Astrocyte (in vitro differentiated cells and primary cell): ENCODE measurements around the gene SMIM14. TPM values are rescaled to one million over a fixed set of nuclear protein-coding genes. Genes with fewer than 3 reads are reported as not detected.
A peak's percentile ranks its signal among the peaks of the same experiment; 100 is the strongest.

Experiments
- DNase-seq: peaks from one replicate; pipeline ENCODE4 v3.0.0-alpha.2; 2010; ENCODE audit warnings: low read depth
- FAIRE-seq: peaks from 2 replicates; lab custom pipeline; 2011; peaks lifted over from hg19 to GRCh38; lab: Jason Lieb, UNC
- H2AFZ ChIP-seq: 2 replicates; pipeline ENCODE4 v1.6.0; 2012; ENCODE audit warnings: low read depth, low read length, inconsistent platforms
- H3K27ac ChIP-seq: 2 replicates; pipeline ENCODE4 v1.5.1; 2011; ENCODE audit warnings: low read depth, low read length, inconsistent platforms
- H3K27me3 ChIP-seq: 2 replicates; pipeline ENCODE4 v1.6.0; 2011; ENCODE audit warnings: low read length, inconsistent platforms; ENCODE audit not compliant: insufficient read depth
- H3K36me3 ChIP-seq: 2 replicates; pipeline ENCODE4 v1.5.1; 2011; ENCODE audit warnings: low read length, inconsistent platforms; ENCODE audit not compliant: insufficient read depth
- H3K4me1 ChIP-seq: 2 replicates; pipeline ENCODE4 v1.5.1; 2011; ENCODE audit warnings: low read length, inconsistent platforms; ENCODE audit not compliant: insufficient read depth
- H3K4me2 ChIP-seq: 2 replicates; pipeline ENCODE4 v1.6.0; 2012; ENCODE audit warnings: low read length, inconsistent platforms
- H3K4me3 ChIP-seq: 2 replicates; pipeline ENCODE4 v1.5.1; 2011; ENCODE audit warnings: low read depth, mild to moderate bottlenecking, low read length, inconsistent platforms; ENCODE audit not compliant: insufficient read depth
- H3K79me2 ChIP-seq: 2 replicates; pipeline ENCODE4 v1.6.0; 2012; ENCODE audit warnings: mild to moderate bottlenecking, low read length, inconsistent platforms; ENCODE audit not compliant: insufficient read depth
- H3K9ac ChIP-seq: 2 replicates; pipeline ENCODE4 v1.6.0; 2012; ENCODE audit warnings: mild to moderate bottlenecking, low read length, inconsistent platforms
- H3K9me3 ChIP-seq: 2 replicates; pipeline ENCODE4 v1.5.1; 2012; ENCODE audit warnings: low read depth, mild to moderate bottlenecking, low read length, inconsistent platforms; ENCODE audit not compliant: insufficient read depth
- H4K20me1 ChIP-seq: 2 replicates; pipeline ENCODE4 v1.6.0; 2012; ENCODE audit warnings: low read length, inconsistent platforms; ENCODE audit not compliant: insufficient read depth
- H3K27ac Mint-ChIP-seq: one replicate; pipeline ENCODE4 v1.8.0; 2021; ENCODE audit warnings: mild to moderate bottlenecking, mixed read lengths; ENCODE audit not compliant: unreplicated experiment
- H3K27me3 Mint-ChIP-seq: one replicate; pipeline ENCODE4 v1.8.0; 2021; ENCODE audit warnings: low read depth, mixed read lengths; ENCODE audit not compliant: unreplicated experiment
- H3K36me3 Mint-ChIP-seq: one replicate; pipeline ENCODE4 v1.8.0; 2021; ENCODE audit warnings: low read depth, mixed read lengths; ENCODE audit not compliant: unreplicated experiment
- H3K4me1 Mint-ChIP-seq: one replicate; pipeline ENCODE4 v1.8.0; 2021; ENCODE audit warnings: low read depth, mixed read lengths; ENCODE audit not compliant: unreplicated experiment
- H3K4me3 Mint-ChIP-seq: one replicate; pipeline ENCODE4 v1.8.0; 2021; ENCODE audit warnings: mild to moderate bottlenecking, moderate library complexity, mixed read lengths; ENCODE audit not compliant: unreplicated experiment
- H3K9me3 Mint-ChIP-seq: one replicate; pipeline ENCODE4 v1.8.0; 2021; ENCODE audit warnings: mild to moderate bottlenecking, mixed read lengths; ENCODE audit not compliant: unreplicated experiment
- EZH2 ChIP-seq: IDR thresholded peaks from 2 replicates; pipeline ENCODE4 v1.6.1; 2012; ENCODE audit warnings: mild to moderate bottlenecking, low read length, inconsistent platforms; ENCODE audit not compliant: insufficient read depth
- total RNA-seq: library from RNA; stranded (reverse); gene quantifications from 2 replicates; pipeline ENCODE4 v1.2.1, GENCODE V29; 2021
- TF ChIP-seq, protein P1 (sequence below): IDR thresholded peaks from 2 replicates; pipeline ENCODE4 v1.5.1; 2011; ENCODE audit warnings: low read depth, mild to moderate bottlenecking, inconsistent platforms, low read length, moderate library complexity; ENCODE audit not compliant: insufficient read depth

Gene SMIM14
- total RNA-seq, 1 donor from 2014 or later, result 28.3 TPM

DNA sequence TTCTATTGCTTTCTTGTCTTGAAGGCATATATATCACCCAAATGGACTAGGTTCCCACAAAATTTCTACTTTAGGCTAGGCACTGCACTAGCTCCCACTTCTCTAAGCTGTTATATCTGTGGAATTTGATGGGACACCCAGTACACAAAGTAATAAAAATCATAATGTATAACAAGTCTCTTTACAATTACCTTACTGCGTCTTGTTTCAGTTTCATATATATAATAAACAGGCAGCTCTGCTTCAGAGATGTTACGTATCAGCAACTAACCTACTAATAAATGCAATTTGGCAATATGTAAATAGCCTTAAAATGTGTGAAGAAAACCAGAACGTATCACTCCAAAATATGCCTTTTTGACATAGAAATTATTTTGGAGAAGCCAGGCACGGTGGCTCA, 69.5 kb downstream of the SMIM14 start:
- FAIRE-seq (no peak), DNase-seq (no peak)
- Mint-ChIP-seq H3K27me3 (no peaks in the 10 kb centered on the region), H3K36me3 (peaks cover 20% of the 10 kb centered on the region), H3K4me1 (peaks cover 4% of the 10 kb centered on the region), H3K27ac (no peak overlapping the region), H3K4me3 (no peak overlapping the region), H3K9me3 (peaks cover 13% of the 10 kb centered on the region)
- no peaks in the 10 kb centered on the region for H4K20me1 ChIP-seq
- H3K4me2 ChIP-seq, result no peak overlapping the region
- H3K4me1 ChIP-seq, result peaks cover 3% of the 10 kb centered on the region
- no peaks in the 10 kb centered on the region for H3K36me3 ChIP-seq
- no peak for TF ChIP-seq EZH2
- TF ChIP-seq, protein P1, sequence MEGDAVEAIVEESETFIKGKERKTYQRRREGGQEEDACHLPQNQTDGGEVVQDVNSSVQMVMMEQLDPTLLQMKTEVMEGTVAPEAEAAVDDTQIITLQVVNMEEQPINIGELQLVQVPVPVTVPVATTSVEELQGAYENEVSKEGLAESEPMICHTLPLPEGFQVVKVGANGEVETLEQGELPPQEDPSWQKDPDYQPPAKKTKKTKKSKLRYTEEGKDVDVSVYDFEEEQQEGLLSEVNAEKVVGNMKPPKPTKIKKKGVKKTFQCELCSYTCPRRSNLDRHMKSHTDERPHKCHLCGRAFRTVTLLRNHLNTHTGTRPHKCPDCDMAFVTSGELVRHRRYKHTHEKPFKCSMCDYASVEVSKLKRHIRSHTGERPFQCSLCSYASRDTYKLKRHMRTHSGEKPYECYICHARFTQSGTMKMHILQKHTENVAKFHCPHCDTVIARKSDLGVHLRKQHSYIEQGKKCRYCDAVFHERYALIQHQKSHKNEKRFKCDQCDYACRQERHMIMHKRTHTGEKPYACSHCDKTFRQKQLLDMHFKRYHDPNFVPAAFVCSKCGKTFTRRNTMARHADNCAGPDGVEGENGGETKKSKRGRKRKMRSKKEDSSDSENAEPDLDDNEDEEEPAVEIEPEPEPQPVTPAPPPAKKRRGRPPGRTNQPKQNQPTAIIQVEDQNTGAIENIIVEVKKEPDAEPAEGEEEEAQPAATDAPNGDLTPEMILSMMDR, result no peak
- H3K79me2 ChIP-seq, result peaks cover 2% of the 10 kb centered on the region
- peaks cover 5% of the 10 kb centered on the region for H3K9me3 ChIP-seq
- no peaks in the 10 kb centered on the region for H3K27me3 ChIP-seq
- no peak overlapping the region for H3K27ac ChIP-seq
- no peak overlapping the region for H3K4me3 ChIP-seq
- H3K9ac ChIP-seq, result no peak overlapping the region
- H2AFZ ChIP-seq, result no peak overlapping the region

DNA sequence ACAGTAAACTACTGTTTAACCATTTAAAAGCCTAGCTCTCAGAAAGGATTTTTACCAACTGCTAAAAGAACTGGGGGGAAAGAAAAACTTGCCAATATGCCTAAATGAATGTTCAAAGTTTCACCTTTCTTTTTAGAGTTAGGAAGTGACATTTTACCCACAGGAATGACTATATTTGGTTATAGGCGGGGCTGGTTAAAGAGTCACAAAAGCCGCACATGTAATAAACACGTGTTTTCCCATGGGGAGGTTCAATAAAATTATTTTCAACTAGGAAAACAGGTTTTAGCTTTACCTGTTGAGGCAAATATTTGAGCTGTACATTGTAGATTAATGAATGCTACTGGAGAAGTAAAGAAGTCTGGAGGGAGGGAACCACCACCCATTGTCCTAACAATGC, 69.9 kb downstream of the SMIM14 start:
- TF ChIP-seq EZH2, result no peak
- TF ChIP-seq, protein P1, result no peak
- peaks cover 2% of the 10 kb centered on the region for H3K79me2 ChIP-seq
- FAIRE-seq (no peak), DNase-seq (no peak)
- H3K4me1 ChIP-seq, result peaks cover 3% of the 10 kb centered on the region
- Mint-ChIP-seq H3K4me1 (peaks cover 4% of the 10 kb centered on the region), H3K27me3 (no peaks in the 10 kb centered on the region), H3K4me3 (no peak overlapping the region), H3K27ac (no peak overlapping the region), H3K36me3 (peaks cover 24% of the 10 kb centered on the region), H3K9me3 (peaks cover 13% of the 10 kb centered on the region)
- H3K4me2 ChIP-seq, result no peak overlapping the region
- H3K27me3 ChIP-seq, result no peaks in the 10 kb centered on the region
- H3K9ac ChIP-seq, result no peak overlapping the region
- H3K4me3 ChIP-seq, result no peak overlapping the region
- H3K27ac ChIP-seq, result no peak overlapping the region
- no peaks in the 10 kb centered on the region for H3K36me3 ChIP-seq
- H3K9me3 ChIP-seq, result peaks cover 5% of the 10 kb centered on the region
- H2AFZ ChIP-seq, result no peak overlapping the region
- H4K20me1 ChIP-seq, result no peaks in the 10 kb centered on the region

DNA sequence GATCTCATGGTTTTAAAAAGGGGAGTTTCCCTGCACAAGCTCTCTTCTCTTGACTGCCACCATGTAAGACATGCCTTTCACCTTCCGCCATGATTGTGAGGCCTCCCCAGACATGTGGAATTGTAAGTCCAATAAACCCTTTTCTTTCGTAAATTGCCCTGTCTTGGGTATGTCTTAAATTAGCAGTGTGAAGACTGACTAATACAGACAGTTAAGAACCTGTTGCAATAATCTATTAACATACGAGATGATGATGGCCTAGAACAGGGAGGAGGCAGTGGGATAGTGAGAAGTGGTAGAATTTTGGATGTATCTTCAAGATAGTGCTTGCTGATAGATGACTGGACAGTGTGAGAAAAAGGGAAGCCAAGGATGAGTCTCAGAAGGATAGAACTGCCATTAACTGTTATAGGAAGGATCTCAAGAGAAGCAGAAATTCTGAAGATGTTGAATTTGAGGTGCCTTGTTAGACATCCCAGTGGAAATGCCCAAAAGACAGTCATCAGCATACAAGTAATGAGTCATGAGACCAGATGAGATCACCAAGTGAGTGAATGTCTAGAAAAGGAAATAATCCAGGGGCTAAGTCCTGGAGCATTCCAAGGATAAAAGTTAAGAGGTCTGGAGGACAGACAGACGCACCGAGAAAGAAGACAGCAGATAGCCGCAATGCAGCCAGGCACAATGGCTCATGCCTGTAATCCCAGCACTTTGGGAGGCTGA, 72.6 kb downstream of the SMIM14 start:
- Histone ChIP-seq H3K27ac (peak overlapping the region; percentile 94), H4K20me1 (no peaks in the 10 kb centered on the region), H3K4me2 (peak overlapping the region; percentile 33), H3K36me3 (no peaks in the 10 kb centered on the region), H3K9me3 (peaks cover 5% of the 10 kb centered on the region), H3K4me1 (peaks cover 3% of the 10 kb centered on the region), H3K4me3 (no peak overlapping the region), H2AFZ (no peak overlapping the region), H3K9ac (peak overlapping the region; percentile 73), H3K27me3 (no peaks in the 10 kb centered on the region), H3K79me2 (peaks cover 2% of the 10 kb centered on the region)
- H3K4me3 Mint-ChIP-seq, result no peak overlapping the region
- H3K27me3 Mint-ChIP-seq, result no peaks in the 10 kb centered on the region
- peaks cover 31% of the 10 kb centered on the region for H3K36me3 Mint-ChIP-seq
- DNase-seq (peak; percentile 94), FAIRE-seq (peak; percentile 83)
- H3K9me3 Mint-ChIP-seq, result peaks cover 13% of the 10 kb centered on the region
- peaks cover 4% of the 10 kb centered on the region for H3K4me1 Mint-ChIP-seq
- TF ChIP-seq, protein P1, result no peak
- no peak for TF ChIP-seq EZH2
- H3K27ac Mint-ChIP-seq, result peak overlapping the region; percentile 97
